H1 (cell line): Measurements from ENCODE around the gene TCF20. TPM values are rescaled to one million over a fixed set of nuclear protein-coding genes. Genes with fewer than 3 reads are reported as not detected.

Source experiments
- CTCF ChIA-PET: fragments of 300-600 bp; sonication (Branson Sonifier 250); formaldehyde crosslinking; loops from one replicate; lab custom pipeline; 2021; ENCODE audit not compliant: partially characterized antibody; lab: Charles Lee
- POLR2A ChIA-PET: fragments of 300-600 bp; sonication (Branson Sonifier 250); formaldehyde crosslinking; loops from one replicate; lab custom pipeline; 2021; ENCODE audit warnings: inconsistent platforms; ENCODE audit not compliant: partially characterized antibody; lab: Charles Lee
- DNase-seq, 2 experiments: peaks; one replicate each; pipeline versions ENCODE4 v3.0.0 to v3.0.0-alpha.2; 2010 to 2022; ENCODE audit warnings: low spot score in 2 of 2, low read depth in 1 of 2, mixed read lengths in 1 of 2
- FAIRE-seq: peaks from 2 replicates; lab custom pipeline; 2011; peaks lifted over from hg19 to GRCh38; lab: Jason Lieb, UNC
- H2AFZ ChIP-seq: 2 replicates; pipeline ENCODE4 v1.8.1; 2012; ENCODE audit warnings: low read length, inconsistent platforms
- H2AK5ac ChIP-seq: 2 replicates; pipeline ENCODE4 v1.6.1; 2013; ENCODE audit warnings: low read depth, low read length
- H2BK120ac ChIP-seq: replicated peaks from 2 replicates; pipeline ENCODE3; 2013; ENCODE audit warnings: low read depth, low read length, inconsistent platforms
- H2BK12ac ChIP-seq: 2 replicates; pipeline ENCODE4 v1.6.1; 2013; ENCODE audit warnings: low read depth, low read length
- H2BK15ac ChIP-seq: 2 replicates; pipeline ENCODE4 v1.6.1; 2013; ENCODE audit warnings: low read length
- H2BK20ac ChIP-seq: 2 replicates; pipeline ENCODE4 v1.6.1; 2013; ENCODE audit warnings: low read length
- H2BK5ac ChIP-seq: 2 replicates; pipeline ENCODE4 v1.6.1; 2013; ENCODE audit warnings: low read depth, low read length
- H3K14ac ChIP-seq: 2 replicates; pipeline ENCODE4 v1.6.1; 2013; ENCODE audit warnings: inconsistent platforms; ENCODE audit not compliant: insufficient read length
- H3K18ac ChIP-seq: 2 replicates; pipeline ENCODE4 v1.6.1; 2013; ENCODE audit warnings: low read length; ENCODE audit errors: extremely low read depth
- H3K23ac ChIP-seq: 2 replicates; pipeline ENCODE4 v1.6.1; 2013; ENCODE audit warnings: inconsistent platforms; ENCODE audit not compliant: insufficient read length
- H3K23me2 ChIP-seq: 2 replicates; pipeline ENCODE4 v1.6.1; 2013; ENCODE audit warnings: low read depth, low read length
- H3K27ac ChIP-seq: 2 replicates; pipeline ENCODE4 v1.6.1; 2011; ENCODE audit warnings: low read depth, low read length, inconsistent platforms
- H3K27me3 ChIP-seq, 4 experiments: replicated peaks in 1 of 4; 1 replicate in 1 of 4; 2 replicates in 3 of 4; pipeline versions ENCODE4 v1.6.1 to v1.8.1; 2011 to 2013; ENCODE audit warnings: low read length in 3 of 4, mild to moderate bottlenecking in 3 of 4, inconsistent platforms in 2 of 4, mixed read lengths in 2 of 4, moderate library complexity in 1 of 4; ENCODE audit not compliant: control insufficient read depth in 3 of 4, insufficient read depth in 3 of 4; ENCODE audit errors: extremely low read depth in 1 of 4
- H3K36me3 ChIP-seq, 4 experiments: 2 replicates each; pipeline versions ENCODE4 v1.6.1 to v1.8.1; 2011 to 2013; ENCODE audit warnings: mild to moderate bottlenecking in 4 of 4, low read length in 3 of 4, moderate library complexity in 2 of 4, control low read depth in 1 of 4, inconsistent platforms in 1 of 4; ENCODE audit not compliant: insufficient read depth in 4 of 4, control insufficient read depth in 2 of 4
- H3K4ac ChIP-seq: replicated peaks from 2 replicates; pipeline ENCODE3; 2013; ENCODE audit warnings: low read length, low read depth, mixed read lengths, inconsistent platforms; ENCODE audit not compliant: insufficient read length
- H3K4me1 ChIP-seq, 4 experiments: replicated peaks in 1 of 4; 1 replicate in 1 of 4; 2 replicates in 3 of 4; pipeline versions ENCODE4 v1.6.1 to v1.8.1; 2011 to 2013; ENCODE audit warnings: low read length in 3 of 4, inconsistent platforms in 2 of 4, mixed read lengths in 1 of 4; ENCODE audit not compliant: insufficient read depth in 4 of 4, control insufficient read depth in 3 of 4
- H3K4me2 ChIP-seq, 2 experiments: 2 replicates each; pipeline versions ENCODE4 v1.6.1 to v1.8.1; 2011 to 2013; ENCODE audit warnings: low read depth in 2 of 2, low read length in 2 of 2, control low read depth in 1 of 2, inconsistent platforms in 1 of 2, mild to moderate bottlenecking in 1 of 2; ENCODE audit not compliant: insufficient read depth in 1 of 2
- H3K4me3 ChIP-seq, 4 experiments: fragments of 200-600, 300-600 bp in 1 of 4; sonication (generic), shearing (Covaris generic), sonication (Bioruptor Twin) in 1 of 4; 2 replicates each; pipeline versions ENCODE4 v1.5.1 to v1.8.1; 2011 to 2016; ENCODE audit warnings: low read length in 4 of 4, low read depth in 3 of 4, control low read depth in 2 of 4, inconsistent platforms in 2 of 4, mild to moderate bottlenecking in 2 of 4, mixed read lengths in 1 of 4, moderate library complexity in 1 of 4; ENCODE audit not compliant: insufficient read depth in 2 of 4; ENCODE audit errors: extremely low read depth in 1 of 4
- H3K56ac ChIP-seq: replicated peaks from 2 replicates; pipeline ENCODE3; 2013; ENCODE audit warnings: low read depth, mild to moderate bottlenecking, mixed read lengths, low read length, inconsistent platforms; ENCODE audit not compliant: insufficient read length
- H3K79me1 ChIP-seq: 2 replicates; pipeline ENCODE4 v1.6.1; 2013; ENCODE audit warnings: low read depth, low read length, control low read depth
- H3K79me2 ChIP-seq, 2 experiments: 2 replicates each; pipeline versions ENCODE4 v1.6.1 to v1.8.1; 2012 to 2013; ENCODE audit warnings: low read length in 2 of 2, mild to moderate bottlenecking in 2 of 2, inconsistent platforms in 1 of 2; ENCODE audit not compliant: insufficient read depth in 2 of 2, control insufficient read depth in 1 of 2
- H3K9ac ChIP-seq, 4 experiments: replicated peaks in 1 of 4; 1 replicate in 1 of 4; 2 replicates in 3 of 4; pipeline versions ENCODE4 v1.6.1 to v1.8.1; 2011 to 2013; ENCODE audit warnings: low read depth in 3 of 4, low read length in 3 of 4, control low read depth in 2 of 4, mild to moderate bottlenecking in 2 of 4, moderate library complexity in 2 of 4, inconsistent platforms in 1 of 4; ENCODE audit errors: extremely low read depth in 1 of 4
- H3K9me3 ChIP-seq, 2 experiments: 2 replicates each; pipeline versions ENCODE4 v1.6.1 to v1.8.1; 2012 to 2013; ENCODE audit warnings: mild to moderate bottlenecking in 2 of 2, moderate library complexity in 2 of 2, control low read depth in 1 of 2, inconsistent platforms in 1 of 2, low read depth in 1 of 2, low read length in 1 of 2, mixed read lengths in 1 of 2; ENCODE audit not compliant: insufficient read depth in 2 of 2
- H4K20me1 ChIP-seq, 2 experiments: replicated peaks in 1 of 2; 2 replicates each; pipeline versions ENCODE3 to v1.8.1; 2011 to 2013; ENCODE audit warnings: inconsistent platforms in 2 of 2, low read length in 2 of 2, mild to moderate bottlenecking in 1 of 2; ENCODE audit not compliant: insufficient read depth in 2 of 2, control insufficient read depth in 1 of 2
- H4K5ac ChIP-seq: 2 replicates; pipeline ENCODE4 v1.6.1; 2013; ENCODE audit warnings: low read length, low read depth, mixed read lengths, inconsistent platforms; ENCODE audit not compliant: insufficient read length
- H4K8ac ChIP-seq: 2 replicates; pipeline ENCODE4 v1.8.0; 2013; ENCODE audit warnings: mild to moderate bottlenecking, moderate library complexity, low read length, inconsistent platforms; ENCODE audit not compliant: insufficient read depth; ENCODE audit errors: extremely low read depth
- H4K91ac ChIP-seq: replicated peaks from 2 replicates; pipeline ENCODE3; 2013; ENCODE audit warnings: low read length, mixed read lengths, inconsistent platforms; ENCODE audit not compliant: insufficient read length
- FOSL1 ChIP-seq: IDR thresholded peaks from 2 replicates; pipeline ENCODE4 v1.6.1; 2011; ENCODE audit warnings: mild to moderate bottlenecking, low read depth, low read length, moderate library complexity; ENCODE audit not compliant: insufficient read depth
- GABPA ChIP-seq: IDR thresholded peaks from 2 replicates; pipeline ENCODE4 v1.6.1; 2011; ENCODE audit warnings: mild to moderate bottlenecking, low read length, moderate library complexity, borderline replicate concordance; ENCODE audit not compliant: insufficient read depth
- PHF8 ChIP-seq: fragments of 200-600 bp; sonication (generic); conservative IDR thresholded peaks from 2 replicates; pipeline ENCODE4 v1.7.1; 2012; ENCODE audit warnings: low read depth, mild to moderate bottlenecking, inconsistent platforms, low read length, moderate library complexity
- RNF2 ChIP-seq: fragments of 200-900, 300-1000 bp; sonication (generic); IDR thresholded peaks from 2 replicates; pipeline ENCODE4 v1.7.1; 2016; ENCODE audit warnings: borderline replicate concordance, low read depth, mild to moderate bottlenecking, antibody characterized with exemption, low read length; ENCODE audit not compliant: poor library complexity, severe bottlenecking; ENCODE audit errors: missing control alignments
- SIRT6 ChIP-seq: IDR thresholded peaks from one replicate; pipeline ENCODE4 v1.7.1; 2012; ENCODE audit warnings: low read length, inconsistent platforms
- TBP ChIP-seq: IDR thresholded peaks from 2 replicates; pipeline ENCODE4 v1.6.1; 2011; ENCODE audit warnings: low read depth, low read length, improper control_type of control experiment
- WGBS, 2 experiments: shearing (Covaris generic) in 1 of 2; methylation state at CpG; one replicate each; pipeline versions ENCODE4 v1.1.6 to v1.1.7; 2013 to 2015; ENCODE audit warnings: low lambda C conversion rate in 2 of 2, mixed read lengths in 2 of 2, inconsistent platforms in 1 of 2, low coverage in 1 of 2, missing lambda C conversion rate in 1 of 2; ENCODE audit not compliant: insufficient replicate concordance in 2 of 2, insufficient coverage in 1 of 2, insufficient read length in 1 of 2; ENCODE audit errors: extremely low coverage in 1 of 2, missing lambda C conversion rate in 1 of 2; 5-methylcytosine and 5-hydroxymethylcytosine counted together
- polyA plus RNA-seq, 7 experiments: library from polyadenylated mRNA; depleted of rRNA in 3 of 7; stranded (reverse) in 5 of 7; unstranded in 2 of 7; fragments of >200 nt in 5 of 7; fragments of 200-250 nt in 2 of 7; gene quantifications; 1 replicate in 5 of 7; 2 replicates in 1 of 7; 4 replicates in 1 of 7; pipeline versions ENCODE4 v1.2.1 to v1.2.3, GENCODE V29; 2011 to 2013; ENCODE audit warnings: missing spikeins in 2 of 7, mixed read lengths in 2 of 7
- total RNA-seq: library from RNA; stranded (reverse); fragmentation: NEBNext Ultra II Directional; extraction: Animal tissue kit (Norgen Biotek cat#: 25700); gene quantifications from 2 replicates; pipeline ENCODE4 v1.2.1, GENCODE V29; 2021
- TF ChIP-seq, protein P1 (sequence below): IDR thresholded peaks from 2 replicates; pipeline ENCODE4 v1.6.1; 2011; ENCODE audit warnings: low read length, improper control_type of control experiment

The TCF20 gene
- total and polyA plus RNA-seq, 2 of the 8 experiments (the other 6 are each of a cell fraction or from before 2014, with no cell fraction given), result 22.0 to 79.8 TPM

DNA sequence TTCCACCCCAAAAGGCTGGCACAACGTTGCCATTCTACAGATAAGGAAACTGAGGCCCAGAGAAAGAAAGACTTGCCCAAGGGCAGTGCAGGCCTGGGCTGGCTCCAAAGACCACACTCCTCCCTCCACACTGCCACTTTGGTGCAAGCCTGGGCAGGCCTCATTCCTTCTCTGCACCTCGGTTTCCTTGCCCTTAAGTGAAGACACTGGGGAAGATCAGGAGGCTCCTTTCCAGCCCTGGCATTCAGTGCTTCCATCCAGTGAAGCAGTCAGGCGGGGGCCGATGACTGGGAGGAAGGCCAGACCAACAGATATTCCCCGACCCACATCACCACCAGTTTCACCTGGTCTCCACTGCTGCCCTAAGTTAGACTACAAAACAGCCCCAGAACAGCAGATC is 18.3 kb upstream of the TCF20 start:
- Histone ChIP-seq H2BK20ac (no peak overlapping the region), H3K4me2 (no peak overlapping the region), H2BK12ac (no peak overlapping the region), H3K27me3 (peaks cover 0 to 21% (median 15%) of the 10 kb centered on the region in 4 experiments; a peak in 6 of 7 replicates), H3K23ac (no peak overlapping the region), H3K14ac (no peak overlapping the region), H3K4me3 (no peak overlapping the region), H3K18ac (no peak overlapping the region), H3K23me2 (no peaks in the 10 kb centered on the region; the same call in 1 of the 2 replicates), H4K20me1 (peaks cover 18 to 32% of the 10 kb centered on the region in 2 experiments), H2BK120ac (no peak overlapping the region), H3K79me1 (peaks cover 3% of the 10 kb centered on the region; the same call in 1 of the 2 replicates), H3K56ac (no peak overlapping the region), H4K8ac (no peak overlapping the region), H3K4ac (no peak overlapping the region), H3K79me2 (no peaks in the 10 kb centered on the region; a peak in 1 of 4 replicates), H3K27ac (no peak overlapping the region), H2BK15ac (no peak overlapping the region), H2AK5ac (no peak overlapping the region), H4K91ac (no peak overlapping the region), H3K36me3 (no peaks in the 10 kb centered on the region), H2BK5ac (no peak overlapping the region), H4K5ac (no peak overlapping the region), H3K9me3 (no peaks in the 10 kb centered on the region), H2AFZ (no peak overlapping the region), H3K4me1 (peaks cover 14 to 36% (median 21%) of the 10 kb centered on the region in 4 experiments), H3K9ac (no peak overlapping the region; a peak in 1 of 7 replicates)
- CTCF ChIA-PET, result no interaction called here
- 90% methylated on average over 5 of the region's 5 CpGs; no CpG with 5 or more reads in 1 of the 2 experiments for WGBS, 2 experiments
- POLR2A ChIA-PET, result no interaction called here
- DNase-seq, result no peak
- no peak for FAIRE-seq
- TF ChIP-seq FOSL1, result no peak
- no peak for TF ChIP-seq TBP
- no peak for TF ChIP-seq RNF2
- TF ChIP-seq GABPA, result no peak
- TF ChIP-seq, protein P1, sequence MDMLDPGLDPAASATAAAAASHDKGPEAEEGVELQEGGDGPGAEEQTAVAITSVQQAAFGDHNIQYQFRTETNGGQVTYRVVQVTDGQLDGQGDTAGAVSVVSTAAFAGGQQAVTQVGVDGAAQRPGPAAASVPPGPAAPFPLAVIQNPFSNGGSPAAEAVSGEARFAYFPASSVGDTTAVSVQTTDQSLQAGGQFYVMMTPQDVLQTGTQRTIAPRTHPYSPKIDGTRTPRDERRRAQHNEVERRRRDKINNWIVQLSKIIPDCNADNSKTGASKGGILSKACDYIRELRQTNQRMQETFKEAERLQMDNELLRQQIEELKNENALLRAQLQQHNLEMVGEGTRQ, result no peak
- no peak for TF ChIP-seq PHF8
- TF ChIP-seq SIRT6, result no peak
